ENCODE data around the gene TCTN2. TPM values are rescaled to one million over a fixed set of nuclear protein-coding genes. Genes with fewer than 3 reads are reported as not detected.

TCTN2 gene
- total RNA-seq, 2 donors from 2014 or later: 4.6 to 8.7 TPM

GRCh38 chr12:123683964-123684363 lies 13.1 kb downstream of the TCTN2 start:
- peaks cover 3% of the 10 kb centered on the region for H3K36me3 ChIP-seq
- DNase-seq (ENCODE audit: low spot score): no peak
- H3K9me3 ChIP-seq: no peaks in the 10 kb centered on the region
- no peak overlapping the region for H3K27ac ChIP-seq
- no peak overlapping the region for H3K4me3 ChIP-seq
- no peaks in the 10 kb centered on the region for H3K4me1 ChIP-seq (ENCODE audit: control insufficient read depth in 1 of 2, low read depth in 2 of 2)
- ATAC-seq (ENCODE audit: insufficient number of reproducible peaks, low FRiP score, low read depth): no peak
- TF ChIP-seq, protein P1, sequence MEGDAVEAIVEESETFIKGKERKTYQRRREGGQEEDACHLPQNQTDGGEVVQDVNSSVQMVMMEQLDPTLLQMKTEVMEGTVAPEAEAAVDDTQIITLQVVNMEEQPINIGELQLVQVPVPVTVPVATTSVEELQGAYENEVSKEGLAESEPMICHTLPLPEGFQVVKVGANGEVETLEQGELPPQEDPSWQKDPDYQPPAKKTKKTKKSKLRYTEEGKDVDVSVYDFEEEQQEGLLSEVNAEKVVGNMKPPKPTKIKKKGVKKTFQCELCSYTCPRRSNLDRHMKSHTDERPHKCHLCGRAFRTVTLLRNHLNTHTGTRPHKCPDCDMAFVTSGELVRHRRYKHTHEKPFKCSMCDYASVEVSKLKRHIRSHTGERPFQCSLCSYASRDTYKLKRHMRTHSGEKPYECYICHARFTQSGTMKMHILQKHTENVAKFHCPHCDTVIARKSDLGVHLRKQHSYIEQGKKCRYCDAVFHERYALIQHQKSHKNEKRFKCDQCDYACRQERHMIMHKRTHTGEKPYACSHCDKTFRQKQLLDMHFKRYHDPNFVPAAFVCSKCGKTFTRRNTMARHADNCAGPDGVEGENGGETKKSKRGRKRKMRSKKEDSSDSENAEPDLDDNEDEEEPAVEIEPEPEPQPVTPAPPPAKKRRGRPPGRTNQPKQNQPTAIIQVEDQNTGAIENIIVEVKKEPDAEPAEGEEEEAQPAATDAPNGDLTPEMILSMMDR (IDR thresholded peaks at IDR 0.05): no peak
- no peaks in the 10 kb centered on the region for H3K27me3 ChIP-seq (replicated peaks; ENCODE audit: insufficient read depth)

- TF ChIP-seq, protein P1 (IDR thresholded peaks at IDR 0.05): no peak
- Histone ChIP-seq H3K27me3 (replicated peaks; ENCODE audit: insufficient read depth) (no peaks in the 10 kb centered on the region), H3K27ac (no peak overlapping the region), H3K36me3 (peaks cover 3% of the 10 kb centered on the region), H3K4me3 (no peak overlapping the region), H3K4me1 (ENCODE audit: control insufficient read depth in 1 of 2, low read depth in 2 of 2) (no peaks in the 10 kb centered on the region), H3K9me3 (no peaks in the 10 kb centered on the region)
- no peak for ATAC-seq (ENCODE audit: insufficient number of reproducible peaks, low FRiP score, low read depth)
- no peak for DNase-seq (ENCODE audit: low spot score)
These were observed 15.8 kb downstream of the TCTN2 start for GRCh38 chr12:123686636-123687190.

GRCh38 chr12:123690191-123690840 lies 19.4 kb downstream of the TCTN2 start:
- TF ChIP-seq, protein P1 (IDR thresholded peaks at IDR 0.05): no peak
- peaks cover 3% of the 10 kb centered on the region for H3K36me3 ChIP-seq
- H3K4me3 ChIP-seq: no peak overlapping the region

DNA sequence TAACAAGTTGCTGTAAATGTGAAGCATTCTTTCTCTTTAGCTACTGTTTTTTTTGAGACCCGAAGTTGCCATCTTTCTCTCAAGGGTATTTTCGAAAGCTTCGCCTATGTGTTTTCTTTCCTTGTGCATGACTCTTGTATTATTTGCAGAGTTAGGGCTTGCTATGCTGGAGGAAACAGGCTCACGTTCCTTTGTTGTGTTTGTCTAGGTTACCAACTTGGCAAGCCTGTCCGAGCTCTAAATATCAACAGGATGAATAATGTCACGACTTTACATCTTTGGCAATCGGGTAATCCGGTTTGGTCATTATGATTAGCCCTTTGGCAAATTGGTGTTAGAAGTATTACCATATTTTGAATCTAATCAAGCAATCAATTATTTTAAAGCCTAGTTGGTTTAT lies 25.3 kb downstream of the TCTN2 start:
- H3K4me3 ChIP-seq: no peak overlapping the region
- DNase-seq (ENCODE audit: low spot score) (no peak), ATAC-seq (ENCODE audit: insufficient number of reproducible peaks, low FRiP score, low read depth) (no peak)
- TF ChIP-seq, protein P1 (IDR thresholded peaks at IDR 0.05): no peak
- no peaks in the 10 kb centered on the region for H3K4me1 ChIP-seq (ENCODE audit: control insufficient read depth in 1 of 2, low read depth in 2 of 2)
- no peak overlapping the region for H3K27ac ChIP-seq
- H3K9me3 ChIP-seq: no peaks in the 10 kb centered on the region
- H3K36me3 ChIP-seq: peaks cover 34% of the 10 kb centered on the region
- H3K27me3 ChIP-seq (replicated peaks; ENCODE audit: insufficient read depth): no peaks in the 10 kb centered on the region

More at GRCh38 chr12:123690191-123690840, 19.4 kb downstream of the TCTN2 start:
- DNase-seq (ENCODE audit: low spot score) (no peak), ATAC-seq (ENCODE audit: insufficient number of reproducible peaks, low FRiP score, low read depth) (no peak)
- H3K27ac ChIP-seq: no peak overlapping the region
- H3K27me3 ChIP-seq (replicated peaks; ENCODE audit: insufficient read depth): no peaks in the 10 kb centered on the region
- no peaks in the 10 kb centered on the region for H3K4me1 ChIP-seq (ENCODE audit: control insufficient read depth in 1 of 2, low read depth in 2 of 2)
- H3K9me3 ChIP-seq: no peaks in the 10 kb centered on the region

DNA sequence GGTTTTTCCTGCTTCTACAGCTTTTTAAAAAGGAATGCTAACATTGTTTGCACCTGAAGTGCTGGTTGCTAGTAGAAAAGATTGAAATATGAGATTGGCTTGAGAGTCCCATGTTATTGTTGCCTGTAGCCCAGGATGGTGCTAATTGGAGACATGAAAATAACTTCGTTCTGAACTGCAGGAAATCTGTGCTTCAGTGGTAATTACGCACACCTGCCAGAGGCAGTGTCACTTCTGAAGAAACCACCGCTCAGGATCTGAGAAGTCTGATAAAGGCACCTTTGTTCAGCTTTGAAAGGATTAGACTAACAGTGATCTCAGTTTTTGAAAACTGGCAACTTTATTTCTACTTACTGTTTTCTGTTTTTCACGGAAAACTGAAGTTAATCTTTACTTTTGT lies 25.7 kb downstream of the TCTN2 start:
- Histone ChIP-seq H3K36me3 (peaks cover 34% of the 10 kb centered on the region), H3K27ac (no peak overlapping the region), H3K27me3 (replicated peaks; ENCODE audit: insufficient read depth) (no peaks in the 10 kb centered on the region), H3K4me3 (no peak overlapping the region), H3K4me1 (ENCODE audit: control insufficient read depth in 1 of 2, low read depth in 2 of 2) (no peaks in the 10 kb centered on the region), H3K9me3 (no peaks in the 10 kb centered on the region)
- TF ChIP-seq, protein P1 (IDR thresholded peaks at IDR 0.05): no peak
- DNase-seq (ENCODE audit: low spot score) (no peak), ATAC-seq (ENCODE audit: insufficient number of reproducible peaks, low FRiP score, low read depth) (no peak)
